ENCODE results near the gene PCBP3.

- TF ChIP-seq CTCF (IDR thresholded peaks at IDR 0.05) (no peak), POLR2A (IDR thresholded peaks at IDR 0.05) (no peak)
Observed at GRCh38 chr21:45858180-45858579, 214.7 kb downstream of the PCBP3 start.
